Brain microvascular endothelial cell (primary cell): ENCODE data around the gene OTUD5.

ENCODE experiments used
- DNase-seq: peaks from one replicate; pipeline ENCODE4 v3.0.0-alpha.2; 2020
- H3K27ac ChIP-seq: fragments of 250-450 bp; sonication (Bioruptor Pico); 2 replicates; pipeline ENCODE4 v1.5.1; 2020; ENCODE audit warnings: mild to moderate bottlenecking, moderate library complexity
- H3K27me3 ChIP-seq: fragments of 250-450 bp; sonication (Bioruptor Pico); replicated peaks from 2 replicates; pipeline ENCODE4 v1.5.1; 2020; ENCODE audit warnings: mild to moderate bottlenecking
- H3K36me3 ChIP-seq: fragments of 250-450 bp; sonication (Bioruptor Pico); replicated peaks from 2 replicates; pipeline ENCODE4 v1.5.1; 2020; ENCODE audit warnings: mild to moderate bottlenecking
- H3K4me3 ChIP-seq: 2 replicates; pipeline ENCODE4 v1.5.1; 2011; ENCODE audit warnings: low read depth, mild to moderate bottlenecking, control low read depth, low read length, moderate library complexity
- in situ Hi-C: cut with HindIII; loops from 2 replicates; pipeline ENCODE4 v1.10.0; 2017; ENCODE audit warnings: low sequenced_read_pairs, low pct_ligation_motif_present
- TF ChIP-seq, protein P1 (sequence below): IDR thresholded peaks from 2 replicates; pipeline ENCODE4 v1.5.1; 2011; ENCODE audit warnings: low read depth, mild to moderate bottlenecking, moderate library complexity, low read length, control low read depth, inconsistent platforms; ENCODE audit errors: missing control alignments

OTUD5 gene

DNA sequence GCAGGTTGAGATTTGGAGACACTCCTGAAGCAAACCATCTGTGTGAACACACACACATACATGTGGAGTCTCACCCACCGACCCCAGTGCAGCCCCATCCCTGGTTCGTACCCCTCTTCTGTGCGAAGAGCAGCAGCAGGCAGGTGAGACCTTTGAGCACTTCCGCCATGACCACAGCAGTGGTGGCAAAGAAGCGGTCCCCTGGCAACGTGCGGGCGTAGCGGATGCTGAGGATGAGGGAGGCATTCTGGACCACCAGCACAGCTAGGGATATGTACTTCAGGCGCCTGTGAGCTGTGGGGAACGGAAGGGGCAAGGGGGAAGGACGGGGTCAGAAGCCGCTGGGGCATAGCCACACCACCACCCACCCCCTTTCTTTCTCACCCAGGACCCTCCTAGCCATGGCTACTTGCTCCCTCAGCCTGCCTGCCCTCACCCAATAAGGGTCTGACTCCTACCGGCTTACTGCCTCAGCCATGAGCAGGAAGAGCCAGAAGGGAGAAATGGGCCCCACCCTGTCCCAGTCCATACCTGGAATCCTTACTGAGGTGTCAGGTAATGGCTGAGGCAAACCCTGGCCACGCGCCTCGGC, 47.6 kb downstream of the OTUD5 start:
- no peak for DNase-seq
- in situ Hi-C loops: no loop called here
- no peak overlapping the region for H3K27ac ChIP-seq

DNA sequence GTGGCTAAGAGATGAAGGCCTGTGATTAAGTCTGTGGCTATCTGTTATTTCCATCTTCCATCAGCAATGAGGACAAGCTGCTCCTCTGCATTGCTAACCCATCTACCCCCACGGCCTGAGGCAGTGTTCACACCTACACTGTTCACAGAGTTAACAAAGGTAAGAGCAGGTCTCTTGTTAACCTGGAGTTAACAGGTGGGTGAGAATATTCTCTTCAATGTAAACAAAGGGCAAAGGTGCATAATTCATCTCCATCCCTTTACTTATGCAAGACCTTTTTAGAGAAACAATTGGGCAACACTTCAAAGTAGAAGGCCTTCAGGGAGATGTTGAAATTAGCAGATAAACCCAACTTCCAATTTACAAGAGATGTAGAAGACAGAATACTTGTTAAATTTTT, 48.8 kb downstream of the OTUD5 start:
- no peak for DNase-seq
- TF ChIP-seq, protein P1, sequence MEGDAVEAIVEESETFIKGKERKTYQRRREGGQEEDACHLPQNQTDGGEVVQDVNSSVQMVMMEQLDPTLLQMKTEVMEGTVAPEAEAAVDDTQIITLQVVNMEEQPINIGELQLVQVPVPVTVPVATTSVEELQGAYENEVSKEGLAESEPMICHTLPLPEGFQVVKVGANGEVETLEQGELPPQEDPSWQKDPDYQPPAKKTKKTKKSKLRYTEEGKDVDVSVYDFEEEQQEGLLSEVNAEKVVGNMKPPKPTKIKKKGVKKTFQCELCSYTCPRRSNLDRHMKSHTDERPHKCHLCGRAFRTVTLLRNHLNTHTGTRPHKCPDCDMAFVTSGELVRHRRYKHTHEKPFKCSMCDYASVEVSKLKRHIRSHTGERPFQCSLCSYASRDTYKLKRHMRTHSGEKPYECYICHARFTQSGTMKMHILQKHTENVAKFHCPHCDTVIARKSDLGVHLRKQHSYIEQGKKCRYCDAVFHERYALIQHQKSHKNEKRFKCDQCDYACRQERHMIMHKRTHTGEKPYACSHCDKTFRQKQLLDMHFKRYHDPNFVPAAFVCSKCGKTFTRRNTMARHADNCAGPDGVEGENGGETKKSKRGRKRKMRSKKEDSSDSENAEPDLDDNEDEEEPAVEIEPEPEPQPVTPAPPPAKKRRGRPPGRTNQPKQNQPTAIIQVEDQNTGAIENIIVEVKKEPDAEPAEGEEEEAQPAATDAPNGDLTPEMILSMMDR: no peak
- Histone ChIP-seq H3K36me3 (peaks cover 4% of the 10 kb centered on the region), H3K27me3 (no peaks in the 10 kb centered on the region), H3K4me3 (no peak overlapping the region), H3K27ac (no peak overlapping the region)
- in situ Hi-C loops: no loop called here

More for the DNA sequence above, 47.6 kb downstream of the OTUD5 start:
- H3K4me3 ChIP-seq: peak overlapping the region; percentile 83
- peaks cover 8% of the 10 kb centered on the region for H3K36me3 ChIP-seq
- no peaks in the 10 kb centered on the region for H3K27me3 ChIP-seq
- TF ChIP-seq, protein P1: no peak

DNA sequence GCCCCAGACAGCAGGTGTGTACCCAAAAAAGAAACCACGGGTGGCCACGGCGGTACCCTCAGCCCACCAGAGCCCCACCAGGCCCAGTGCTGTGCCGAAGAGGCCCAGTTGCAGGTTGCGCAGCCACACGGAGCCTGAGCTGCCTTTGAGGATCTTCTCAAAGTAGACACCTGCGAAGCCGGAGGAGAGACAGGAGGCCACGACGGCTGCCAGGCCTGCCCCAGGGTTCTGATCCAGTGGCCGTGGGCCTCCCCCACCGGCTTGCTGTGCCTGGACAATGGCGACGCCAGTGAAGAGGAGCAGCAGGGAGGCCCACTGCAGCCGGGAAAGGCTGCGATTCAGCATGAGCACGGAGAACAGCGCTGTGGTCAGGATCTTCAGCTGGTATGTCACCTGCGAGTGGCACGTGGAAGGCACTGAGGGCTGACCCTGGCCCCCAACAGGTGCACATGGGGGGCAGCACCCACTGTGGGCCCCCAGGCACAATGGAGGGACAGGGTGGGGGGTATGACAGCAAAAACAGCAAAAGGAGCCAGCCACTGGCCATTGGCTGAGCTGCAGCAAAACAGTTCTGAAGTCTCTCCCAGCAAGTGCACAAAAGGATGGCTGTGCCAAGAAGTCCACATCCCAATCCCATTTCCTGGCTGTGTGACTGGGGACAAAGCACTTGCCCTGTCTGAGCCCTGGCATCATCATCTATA, 52.2 kb downstream of the OTUD5 start:
- Histone ChIP-seq H3K27ac (no peak overlapping the region), H3K27me3 (no peaks in the 10 kb centered on the region), H3K36me3 (peaks cover 15% of the 10 kb centered on the region), H3K4me3 (no peak overlapping the region)
- in situ Hi-C loops: no loop called here
- TF ChIP-seq, protein P1: no peak
- no peak for DNase-seq

DNA sequence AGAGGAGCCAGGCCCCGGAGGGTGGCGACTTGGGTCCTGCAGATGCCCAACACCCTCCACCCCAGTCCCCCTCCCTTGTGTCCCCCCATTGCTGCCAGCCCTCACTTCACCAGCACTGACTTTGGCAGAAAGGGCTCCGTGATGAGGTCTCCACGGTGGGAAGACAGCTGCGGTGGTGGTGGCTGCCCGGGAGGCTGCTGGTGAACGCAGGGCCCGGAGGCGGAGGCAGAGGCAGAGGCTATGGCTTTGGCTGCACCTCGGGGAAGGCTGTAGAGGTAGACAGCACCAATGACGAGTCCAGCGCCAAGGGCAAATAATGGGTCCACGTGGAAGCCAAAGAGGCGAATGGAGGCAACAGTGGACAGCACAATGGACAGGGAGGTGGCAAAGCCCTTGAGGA, 52.8 kb downstream of the OTUD5 start:
- TF ChIP-seq, protein P1: no peak
- no peak overlapping the region for H3K27ac ChIP-seq
- DNase-seq: no peak
- in situ Hi-C loops: no loop called here
- peaks cover 15% of the 10 kb centered on the region for H3K36me3 ChIP-seq
- no peak overlapping the region for H3K4me3 ChIP-seq
- H3K27me3 ChIP-seq: no peaks in the 10 kb centered on the region

DNA sequence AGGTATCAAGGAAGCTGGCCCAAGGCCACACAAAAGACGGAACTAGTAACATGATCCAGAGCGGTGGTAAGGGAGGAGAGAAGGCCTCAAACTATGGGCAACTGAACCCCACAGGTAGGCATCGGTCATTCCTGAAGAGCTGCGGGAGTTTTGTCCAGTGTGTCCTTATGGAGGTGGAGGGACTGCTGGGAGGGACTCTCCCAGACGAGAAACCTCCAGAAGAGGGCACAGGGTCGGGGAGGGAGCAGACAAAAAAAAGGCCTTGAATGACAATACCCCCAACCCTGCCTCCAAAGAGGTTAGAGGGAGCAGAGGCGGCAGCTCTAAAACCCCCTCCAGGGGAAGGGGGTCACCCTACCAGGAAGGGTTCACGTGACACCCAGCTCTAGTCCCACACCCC, 53.2 kb downstream of the OTUD5 start:
- Histone ChIP-seq H3K27ac (no peak overlapping the region), H3K36me3 (peaks cover 15% of the 10 kb centered on the region), H3K27me3 (no peaks in the 10 kb centered on the region), H3K4me3 (no peak overlapping the region)
- TF ChIP-seq, protein P1: no peak
- in situ Hi-C loops: no loop called here
- DNase-seq: no peak
